Measurements from ENCODE around the gene CTRB2. TPM values are rescaled to one million over a fixed set of nuclear protein-coding genes. Genes with fewer than 3 reads are reported as not detected.

The CTRB2 gene
- total RNA-seq, 1 donor from 2014 or later = not detected

- FAIRE-seq = no peak
- no peaks in the 10 kb centered on the region for H3K27me3 ChIP-seq (ENCODE audit: control insufficient read depth, insufficient read depth, low read length)
- no peak for DNase-seq (ENCODE audit: low read depth)
- H3K36me3 ChIP-seq (ENCODE audit: control insufficient read depth, insufficient read depth, low read length) = peaks cover 12% of the 10 kb centered on the region
- H3K4me3 ChIP-seq (ENCODE audit: low read depth, low read length) = no peak overlapping the region
- TF ChIP-seq CTCF (IDR thresholded peaks at IDR 0.05; ENCODE audit: insufficient read depth, low read length, severe bottlenecking) = no peak
Observed at GRCh38 chr16:75248142-75248535, 41.2 kb upstream of the CTRB2 start.

- FAIRE-seq (no peak), DNase-seq (ENCODE audit: low read depth) (no peak)
- no peak for TF ChIP-seq CTCF (IDR thresholded peaks at IDR 0.05; ENCODE audit: insufficient read depth, low read length, severe bottlenecking)
- Histone ChIP-seq H3K27me3 (ENCODE audit: control insufficient read depth, insufficient read depth, low read length) (no peaks in the 10 kb centered on the region), H3K36me3 (ENCODE audit: control insufficient read depth, insufficient read depth, low read length) (peaks cover 20% of the 10 kb centered on the region), H3K4me3 (ENCODE audit: low read depth, low read length) (no peak overlapping the region)
Observed at GRCh38 chr16:75247249-75247648, 40.3 kb upstream of the CTRB2 start.

- no peak for DNase-seq (ENCODE audit: low read depth)
- peaks cover 25% of the 10 kb centered on the region for H3K36me3 ChIP-seq (ENCODE audit: control insufficient read depth, insufficient read depth, low read length)
- no peak for FAIRE-seq
Observed at GRCh38 chr16:75246504-75247205, 39.7 kb upstream of the CTRB2 start.

GRCh38 chr16:75244844-75245758 is 38.1 kb upstream of the CTRB2 start:
- peak; percentile 69 for DNase-seq (ENCODE audit: low read depth)
- Histone ChIP-seq H3K4me3 (ENCODE audit: low read depth, low read length) (no peak overlapping the region), H3K27me3 (ENCODE audit: control insufficient read depth, insufficient read depth, low read length) (no peaks in the 10 kb centered on the region), H3K36me3 (ENCODE audit: control insufficient read depth, insufficient read depth, low read length) (peaks cover 31% of the 10 kb centered on the region)
- TF ChIP-seq CTCF (IDR thresholded peaks at IDR 0.05; ENCODE audit: insufficient read depth, low read length, severe bottlenecking) = no peak
- no peak for FAIRE-seq

More at GRCh38 chr16:75246504-75247205, 39.7 kb upstream of the CTRB2 start:
- Histone ChIP-seq H3K4me3 (ENCODE audit: low read depth, low read length) (no peak overlapping the region), H3K27me3 (ENCODE audit: control insufficient read depth, insufficient read depth, low read length) (no peaks in the 10 kb centered on the region)
- no peak for TF ChIP-seq CTCF (IDR thresholded peaks at IDR 0.05; ENCODE audit: insufficient read depth, low read length, severe bottlenecking)

- no peak for TF ChIP-seq CTCF (IDR thresholded peaks at IDR 0.05; ENCODE audit: insufficient read depth, low read length, severe bottlenecking)
- Histone ChIP-seq H3K36me3 (ENCODE audit: control insufficient read depth, insufficient read depth, low read length) (peaks cover 33% of the 10 kb centered on the region), H3K4me3 (ENCODE audit: low read depth, low read length) (no peak overlapping the region), H3K27me3 (ENCODE audit: control insufficient read depth, insufficient read depth, low read length) (no peaks in the 10 kb centered on the region)
- DNase-seq (ENCODE audit: low read depth) (no peak), FAIRE-seq (no peak)
Observed at GRCh38 chr16:75244225-75244809, 37.4 kb upstream of the CTRB2 start.

Data from bronchial epithelial cell (primary cell).